Measurements from ENCODE around the gene KDELR3.

- TF ChIP-seq YY1 (IDR thresholded peaks at IDR 0.05; ENCODE audit: insufficient read depth, insufficient read length) (no peak), ZNF274 (IDR thresholded peaks at IDR 0.05; ENCODE audit: low read depth, low read length) (no peak), SUZ12 (IDR thresholded peaks at IDR 0.05; ENCODE audit: extremely low read depth, insufficient read depth, insufficient read length) (no peak)
Observed at GRCh38 chr22:38451404-38451803, 16.5 kb upstream of the KDELR3 start.
